ENCODE data around the gene ETHE1.
"Not testable (repeated sequence)": the region's sequence is repeated elsewhere in the genome, so short reads cannot be mapped to it uniquely, and the experiment has no call there.

Gene ETHE1

DNA sequence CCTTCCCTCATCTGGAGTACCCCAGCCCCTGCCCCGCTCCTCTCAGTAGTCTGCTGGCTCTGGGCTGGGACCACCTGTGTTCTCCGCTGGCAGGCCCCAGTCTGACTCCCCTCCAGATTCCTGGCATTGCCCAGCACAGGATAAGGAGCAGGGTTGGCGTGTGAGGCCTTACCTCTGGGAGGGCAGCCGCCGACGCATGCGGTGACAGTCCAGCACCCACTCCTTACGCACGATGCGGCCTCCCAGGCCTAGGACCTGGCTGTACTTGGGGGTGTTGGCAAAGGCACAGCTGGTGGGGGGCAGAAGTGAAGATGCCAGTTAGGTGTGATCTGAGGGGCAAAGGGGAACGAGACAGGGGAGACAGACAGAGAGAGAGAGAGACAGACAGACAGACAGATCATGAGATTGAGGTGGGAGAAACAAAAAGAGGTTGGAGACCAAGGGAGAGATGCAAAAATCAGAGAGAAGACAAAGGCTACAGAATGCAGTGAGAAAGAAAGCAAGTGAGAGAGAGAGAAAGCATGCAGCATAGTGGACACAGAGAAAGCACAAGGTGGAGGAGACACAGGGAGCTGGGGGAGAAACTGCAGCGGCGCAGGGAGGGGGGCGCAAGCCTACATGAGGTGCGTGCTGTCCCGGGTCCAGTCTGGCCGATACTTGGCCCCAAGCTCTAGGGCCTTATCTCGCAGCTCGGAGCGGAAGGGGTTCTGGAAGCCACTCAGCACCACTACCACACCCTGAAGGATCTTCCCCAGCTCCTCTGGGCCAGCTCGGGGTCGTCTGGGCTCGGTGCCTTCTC, 24.6 kb upstream of the ETHE1 start:
- no peak for DNase-seq (ENCODE audit: low read depth)

DNA sequence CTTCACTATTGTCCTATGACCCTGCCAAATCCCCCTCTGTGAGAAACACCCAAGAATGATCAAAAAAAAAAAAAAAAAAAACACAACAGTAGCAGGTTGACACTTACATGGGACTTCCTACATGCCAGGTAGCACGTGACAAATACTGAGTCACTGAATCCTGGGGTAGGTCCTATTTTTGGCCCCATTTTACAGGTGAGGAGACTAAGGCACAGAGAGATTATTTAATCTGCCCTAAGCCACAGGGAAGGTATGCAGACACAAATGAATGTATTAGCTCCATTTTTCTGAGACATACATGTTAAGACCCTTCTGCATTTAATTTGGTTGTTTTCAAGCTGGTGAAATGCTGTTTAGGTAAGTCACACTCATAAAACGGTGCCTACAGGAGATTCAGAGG, 21.7 kb upstream of the ETHE1 start:
- no peak for DNase-seq (ENCODE audit: low read depth)

DNA sequence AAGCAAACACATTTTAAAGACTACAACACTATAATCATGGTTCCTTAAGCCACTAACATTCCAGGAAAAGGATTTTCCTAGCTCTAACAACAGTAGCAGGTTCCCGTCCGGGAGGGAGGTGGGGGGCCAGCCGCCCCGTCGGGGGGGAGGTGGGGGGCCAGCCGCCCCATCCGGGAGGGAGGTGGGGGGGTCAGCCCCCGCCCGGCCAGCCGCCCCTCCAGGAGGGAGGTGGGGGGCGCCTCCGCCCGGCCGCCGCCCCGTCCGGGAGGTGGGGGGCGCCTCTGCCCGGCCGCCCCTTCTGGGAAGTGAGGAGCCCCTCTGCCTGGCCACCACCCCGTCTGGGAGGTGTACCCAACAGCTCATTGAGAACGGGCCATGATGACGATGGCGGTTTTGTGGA, 20.9 kb upstream of the ETHE1 start:
- not testable (repeated sequence) for DNase-seq (ENCODE audit: low read depth)

DNA sequence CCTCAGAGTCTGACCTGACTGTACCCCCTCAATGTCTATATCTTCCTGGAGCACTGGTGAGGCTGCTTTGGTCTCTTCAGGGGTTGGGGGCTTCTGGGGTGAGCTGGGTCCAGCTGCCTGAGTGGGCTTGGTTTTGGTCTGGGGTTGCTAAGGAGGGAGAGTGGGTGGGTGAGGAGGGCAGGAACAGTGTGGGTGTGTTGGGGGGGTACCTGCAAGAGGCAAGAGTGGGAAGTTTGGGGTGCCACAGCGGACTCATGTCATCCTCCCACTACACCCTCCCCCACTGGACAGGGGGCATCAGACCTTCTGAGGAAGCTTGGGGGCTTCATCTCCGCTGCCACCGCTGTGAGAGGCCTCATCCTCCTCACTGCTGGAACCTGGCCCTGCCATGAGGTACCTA, 19.6 kb upstream of the ETHE1 start:
- DNase-seq (ENCODE audit: low read depth): no peak

DNA sequence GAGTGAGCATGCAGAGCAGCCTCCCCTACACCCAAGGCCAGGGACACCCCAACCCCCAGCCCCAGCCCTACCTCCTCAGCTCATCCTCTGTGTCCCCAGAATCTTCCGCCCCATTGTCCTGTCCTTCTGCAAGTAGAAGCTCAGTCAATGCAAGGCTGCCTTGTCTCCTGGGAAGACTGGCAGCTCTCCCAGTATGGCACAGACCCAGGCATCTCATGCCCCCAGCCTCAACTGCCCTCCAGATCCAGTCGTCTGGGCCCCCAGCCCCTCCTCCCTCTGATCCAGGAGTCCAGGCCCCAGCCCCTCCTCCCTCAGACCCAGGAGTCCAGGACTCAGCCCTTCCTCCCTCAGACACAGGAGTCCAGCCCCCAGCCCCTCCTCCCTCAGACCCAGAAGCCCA, 19.0 kb upstream of the ETHE1 start:
- no peak for DNase-seq (ENCODE audit: low read depth)

DNA sequence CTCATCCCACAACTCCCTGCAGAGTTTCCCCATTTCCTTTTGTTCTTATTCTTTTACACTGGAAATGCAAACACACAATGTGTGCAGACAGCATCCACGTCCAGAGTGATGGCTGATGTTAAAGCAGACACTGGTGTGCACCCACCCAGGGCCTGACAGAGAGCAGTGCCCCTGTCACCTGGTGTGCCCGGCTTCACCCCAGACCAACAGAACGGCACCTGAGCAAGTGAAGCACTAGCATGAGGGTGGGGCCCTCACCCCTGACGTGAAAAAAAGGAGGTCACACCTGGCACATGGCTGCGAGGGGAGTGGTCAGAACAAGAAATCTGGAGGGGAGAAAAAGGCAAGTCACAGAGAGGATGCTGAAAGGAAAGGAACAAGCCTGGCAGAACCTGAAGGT, 18.3 kb upstream of the ETHE1 start:
- no peak for DNase-seq (ENCODE audit: low read depth)

DNA sequence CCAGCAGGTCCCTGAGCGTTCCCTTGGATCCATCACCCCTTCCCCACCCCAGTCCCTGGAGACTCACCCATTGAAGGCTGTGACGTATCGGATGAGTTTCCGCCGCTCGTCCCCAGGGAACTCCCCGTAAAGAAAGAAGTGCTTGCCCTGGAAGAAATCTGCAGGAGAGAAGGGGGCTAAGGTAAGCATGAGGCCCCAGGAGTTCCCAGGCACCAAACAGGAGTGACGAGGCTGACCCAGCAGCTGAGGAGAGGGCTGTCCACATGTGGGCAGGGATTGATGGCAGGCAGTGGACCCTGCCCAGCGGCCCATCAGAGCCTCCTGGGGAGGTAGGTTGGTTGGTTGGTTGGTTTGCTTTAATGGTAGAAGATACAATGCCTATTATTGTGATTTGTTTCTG, 17.1 kb upstream of the ETHE1 start:
- DNase-seq (ENCODE audit: low read depth): no peak

DNA sequence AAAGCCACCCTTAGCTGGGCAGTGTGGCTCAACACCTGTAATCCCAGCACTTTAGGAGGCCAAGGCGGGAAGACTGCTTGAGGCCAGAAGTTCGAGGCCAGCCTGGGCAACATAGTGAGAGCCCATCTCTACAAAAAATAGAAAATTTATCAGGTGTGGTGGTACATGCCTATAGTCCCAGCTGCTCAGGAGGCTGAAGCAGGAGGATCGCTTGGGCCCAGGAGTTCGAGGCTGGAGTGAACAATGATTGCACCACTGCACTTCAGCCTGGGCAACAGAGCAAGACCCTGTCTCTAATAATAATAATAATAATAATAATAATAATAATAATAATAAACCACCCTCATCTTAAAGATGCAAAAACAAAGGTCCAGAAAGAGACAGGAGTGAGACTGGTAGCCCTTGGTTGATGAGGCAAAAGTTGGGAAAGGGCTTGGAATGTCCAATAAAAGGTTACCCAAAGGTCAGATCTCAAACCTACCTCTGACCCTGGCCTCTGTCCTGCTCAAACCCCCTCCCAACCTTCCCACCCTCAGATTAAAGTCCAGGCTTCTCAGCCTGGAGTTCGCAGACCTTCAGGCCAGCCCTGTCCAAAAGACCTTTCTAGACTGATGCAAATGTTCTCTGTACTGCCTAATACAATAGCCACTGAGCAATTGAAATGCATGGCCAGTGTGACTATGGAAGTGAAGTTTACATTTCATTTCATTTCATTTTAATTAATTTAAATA, 15.1 kb upstream of the ETHE1 start:
- DNase-seq (ENCODE audit: low read depth): no peak

DNA sequence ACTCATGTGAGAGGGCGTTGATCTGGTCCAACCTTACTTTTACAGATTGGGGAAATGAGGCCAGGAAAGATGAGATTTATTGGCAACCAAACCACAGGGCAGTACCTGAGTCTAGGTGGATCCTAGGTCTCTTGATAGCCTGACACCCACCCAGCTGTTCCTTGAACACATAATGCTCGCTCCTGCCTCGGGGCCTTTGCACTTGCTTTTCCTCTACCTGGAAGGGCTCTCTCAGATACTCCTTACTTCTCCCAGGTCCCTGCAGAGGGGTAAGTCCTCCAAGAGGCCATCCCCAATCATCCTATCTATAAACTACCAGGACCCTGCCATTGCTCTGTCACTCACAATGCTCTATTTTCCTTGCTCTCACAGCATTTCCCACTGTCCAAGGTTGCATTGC, 13.4 kb upstream of the ETHE1 start:
- DNase-seq (ENCODE audit: low read depth): no peak

DNA sequence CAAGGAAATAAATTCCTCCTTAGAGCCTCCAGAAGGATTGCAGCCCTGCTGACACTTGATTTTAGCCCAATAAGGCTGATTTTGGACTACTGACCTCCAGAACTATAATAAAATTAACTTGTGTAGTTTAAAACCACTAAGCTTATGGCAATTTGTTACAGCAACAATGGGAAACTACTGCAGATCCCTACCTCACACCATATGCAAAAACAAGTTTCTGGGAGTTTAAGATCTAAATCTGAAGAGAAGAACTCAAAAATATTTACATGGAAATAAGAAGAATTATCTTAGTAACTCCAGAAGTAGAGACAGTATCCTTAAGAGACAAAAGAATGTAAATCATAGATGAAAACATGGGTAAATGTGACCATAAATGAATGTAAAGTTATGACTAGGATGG, 11.9 kb upstream of the ETHE1 start:
- no peak for DNase-seq (ENCODE audit: low read depth)

DNA sequence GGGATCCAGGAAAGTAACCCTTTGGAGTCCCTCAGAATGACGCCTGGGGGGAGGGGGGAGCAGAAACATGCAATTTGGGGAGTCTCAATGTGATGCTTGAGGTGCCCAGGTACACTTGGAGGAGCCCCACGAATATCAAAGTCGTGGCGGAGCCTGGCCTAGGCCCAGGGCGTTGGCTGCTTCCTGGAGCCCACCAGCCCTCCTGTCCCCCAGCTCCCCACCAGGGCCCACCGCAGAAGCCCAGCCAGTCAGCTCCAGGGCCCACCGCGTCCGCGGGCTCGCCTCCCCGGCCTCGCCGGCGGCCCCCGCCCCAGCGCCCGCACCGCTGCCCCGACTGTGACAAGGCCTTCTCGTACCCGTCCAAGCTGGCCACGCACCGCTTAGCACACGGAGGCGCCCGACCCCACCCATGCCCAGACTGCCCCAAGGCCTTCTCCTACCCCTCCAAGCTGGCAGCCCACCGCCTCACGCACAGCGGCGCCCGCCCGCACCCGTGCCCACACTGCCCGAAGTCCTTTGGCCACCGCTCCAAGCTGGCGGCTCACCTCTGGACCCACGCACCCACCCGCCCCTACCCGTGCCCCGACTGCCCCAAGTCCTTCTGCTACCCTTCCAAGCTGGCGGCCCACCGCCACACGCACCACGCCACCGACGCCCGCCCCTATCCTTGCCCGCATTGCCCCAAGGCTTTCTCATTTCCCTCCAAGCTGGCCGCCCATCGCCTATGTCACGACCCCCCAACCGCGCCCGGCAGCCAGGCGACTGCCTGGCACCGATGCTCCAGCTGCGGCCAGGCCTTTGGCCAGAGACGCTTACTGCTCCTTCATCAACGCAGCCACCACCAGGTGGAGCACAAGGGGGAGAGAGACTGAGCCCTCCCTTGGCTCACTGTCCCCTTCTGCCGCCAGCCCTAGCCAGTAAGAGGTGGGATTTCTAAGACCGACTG, 8.1 kb upstream of the ETHE1 start:
- DNase-seq (ENCODE audit: low read depth): no peak

DNA sequence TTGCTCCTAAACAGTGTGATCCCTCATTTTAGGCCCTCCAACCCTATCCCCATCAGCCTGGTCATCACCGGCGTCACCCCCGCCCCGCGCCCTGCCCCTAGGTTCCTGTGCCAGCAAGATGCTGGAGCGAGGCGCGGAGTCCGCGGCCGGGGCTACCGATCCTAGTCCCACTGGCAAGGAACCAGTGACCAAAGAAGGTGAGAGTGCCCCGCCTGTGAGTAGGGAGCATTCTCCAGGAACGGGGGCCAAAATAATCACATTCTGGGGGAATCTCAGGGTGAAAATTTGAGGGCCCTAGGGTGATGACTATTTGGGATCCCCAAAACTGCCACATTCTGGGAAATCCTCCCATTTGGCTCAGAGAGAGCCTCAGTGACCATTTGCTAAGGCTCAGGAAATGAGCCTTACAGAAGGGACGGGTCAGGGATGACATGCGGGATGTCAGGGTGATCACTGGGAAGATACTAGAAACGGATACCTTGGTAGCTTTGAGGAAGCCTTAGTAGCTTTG, 7.4 kb upstream of the ETHE1 start:
- DNase-seq (ENCODE audit: low read depth): no peak

DNA sequence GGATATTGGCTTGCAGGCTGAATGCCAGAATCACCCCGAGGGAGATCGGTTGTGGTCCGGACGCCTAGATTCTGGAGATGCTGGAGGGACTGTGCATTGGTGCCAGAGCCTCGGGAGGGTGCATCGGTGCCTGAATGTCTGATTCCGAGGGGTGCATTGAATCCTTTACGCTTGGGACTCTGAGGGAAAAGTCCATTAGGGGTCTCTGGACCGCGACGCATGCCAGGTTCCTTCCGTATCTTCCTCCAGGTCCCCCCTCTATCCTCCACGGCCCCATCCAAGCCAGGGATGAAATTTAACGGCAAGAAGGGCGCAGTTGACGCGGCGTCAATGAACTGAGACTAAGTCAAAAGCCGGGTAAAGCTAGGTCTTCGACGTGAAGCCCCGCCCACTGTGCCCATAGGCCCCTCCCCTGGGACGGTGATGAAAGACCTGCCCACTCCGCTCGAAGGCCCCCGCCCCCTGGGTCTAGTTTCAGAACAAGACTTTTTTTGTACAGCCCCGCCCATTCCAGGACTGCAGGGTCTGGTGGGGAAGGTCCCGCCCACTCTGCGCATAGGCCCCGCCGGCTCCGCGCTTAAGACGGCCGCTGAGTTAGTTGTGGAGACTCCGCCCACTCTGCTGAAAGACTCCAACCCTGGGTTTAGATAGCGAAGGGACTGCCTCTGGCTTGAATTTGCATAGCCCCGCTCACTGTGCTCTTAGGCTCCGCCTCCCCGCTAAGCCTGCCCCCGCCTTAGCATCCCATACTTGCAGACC, 6.7 kb upstream of the ETHE1 start:
- peak; percentile 100 for DNase-seq (ENCODE audit: low read depth)

DNA sequence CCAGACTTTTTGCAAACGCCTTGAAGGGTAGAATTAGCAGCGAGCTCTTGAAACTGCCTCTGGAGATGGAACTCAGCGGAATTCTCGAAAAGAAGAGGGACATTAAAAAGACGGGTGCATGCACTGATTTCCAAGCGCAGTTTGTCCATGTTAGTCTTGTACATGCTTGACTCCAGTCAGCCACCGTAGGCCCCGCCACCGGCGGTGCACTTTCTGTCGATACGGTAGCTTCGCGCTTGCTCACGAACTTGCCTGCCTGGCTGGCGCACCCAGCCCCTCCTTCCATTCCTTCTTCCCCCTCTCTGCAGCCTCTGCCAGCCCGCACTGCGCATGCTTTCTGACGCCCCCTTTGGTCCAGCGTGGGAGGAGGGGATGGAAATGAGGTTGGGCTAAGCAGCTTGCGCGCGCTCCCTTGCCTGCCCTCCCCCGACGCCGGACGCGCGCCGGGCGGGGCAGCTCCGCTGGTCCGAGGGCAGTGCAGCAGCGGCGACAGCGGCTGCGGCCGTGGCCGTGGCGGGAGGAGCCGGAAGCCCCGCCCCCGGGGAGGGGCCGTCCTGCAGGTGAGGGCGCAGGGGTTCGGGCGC, 6.1 kb upstream of the ETHE1 start, which contains the start of gene ZNF575:
Gene ZNF575, plus strand, starts transcription at position 227 of the 584 bp plus-strand sequence. CDS start 1,235 bp downstream, outside the sequence.
- peak; percentile 94 for DNase-seq (ENCODE audit: low read depth)

DNA sequence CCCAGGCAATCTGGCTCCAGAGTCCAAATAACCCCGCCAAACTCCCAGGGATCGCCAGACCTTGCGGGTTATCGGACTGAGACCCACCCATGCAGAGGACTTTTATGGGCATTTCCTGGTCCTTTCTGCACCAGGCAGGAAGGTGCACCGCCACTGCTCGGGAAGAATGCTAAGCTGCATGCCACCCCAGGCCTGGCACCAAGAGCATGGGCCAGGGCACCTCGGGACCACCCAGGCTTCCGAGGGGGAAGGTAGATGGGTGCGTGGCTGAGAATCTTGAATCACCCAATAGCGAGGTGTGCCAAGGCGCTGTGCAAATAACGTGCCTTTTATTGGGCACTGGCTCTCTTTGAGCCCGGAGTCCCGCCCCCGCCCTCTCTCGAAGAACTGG, 5.6 kb upstream of the ETHE1 start:
- no peak for DNase-seq (ENCODE audit: low read depth)

DNA sequence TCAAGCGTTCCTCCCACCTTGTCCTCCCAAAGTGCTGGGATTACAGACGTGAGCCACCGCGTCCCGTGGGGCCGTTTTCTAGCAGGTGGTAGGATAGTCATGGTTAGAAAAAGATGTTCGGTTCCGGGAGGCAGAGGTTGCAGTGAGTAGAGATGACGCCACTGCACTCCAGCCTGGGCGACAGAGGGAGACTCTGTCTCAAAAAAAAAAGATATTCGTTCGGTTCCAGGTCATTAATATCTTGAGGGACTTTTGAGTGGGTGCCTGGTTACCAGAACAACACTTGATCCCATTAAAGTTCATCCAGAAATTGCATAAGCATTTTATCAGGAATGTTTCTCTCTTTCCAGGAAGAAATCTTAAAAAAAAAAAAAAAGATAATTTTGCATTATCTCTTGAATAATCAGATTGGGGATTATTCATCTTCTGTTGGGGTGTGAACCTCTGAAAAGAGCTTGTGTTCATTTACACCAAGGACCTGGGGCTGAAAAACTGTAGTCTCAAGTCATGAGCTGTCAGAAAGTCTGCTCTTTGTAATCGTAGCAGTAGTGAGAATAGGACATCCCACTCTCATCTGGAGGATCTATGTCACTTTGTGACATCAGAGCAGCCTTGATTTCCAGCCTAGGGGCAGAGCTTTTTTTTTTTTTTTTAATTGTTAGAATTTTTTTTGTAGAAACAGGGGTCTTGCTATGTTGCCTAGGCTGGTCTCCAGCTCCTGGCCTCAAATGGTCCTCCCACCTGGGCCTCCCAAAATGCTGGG, 1.0 kb upstream of the ETHE1 start:
- no peak for DNase-seq (ENCODE audit: low read depth)

DNA sequence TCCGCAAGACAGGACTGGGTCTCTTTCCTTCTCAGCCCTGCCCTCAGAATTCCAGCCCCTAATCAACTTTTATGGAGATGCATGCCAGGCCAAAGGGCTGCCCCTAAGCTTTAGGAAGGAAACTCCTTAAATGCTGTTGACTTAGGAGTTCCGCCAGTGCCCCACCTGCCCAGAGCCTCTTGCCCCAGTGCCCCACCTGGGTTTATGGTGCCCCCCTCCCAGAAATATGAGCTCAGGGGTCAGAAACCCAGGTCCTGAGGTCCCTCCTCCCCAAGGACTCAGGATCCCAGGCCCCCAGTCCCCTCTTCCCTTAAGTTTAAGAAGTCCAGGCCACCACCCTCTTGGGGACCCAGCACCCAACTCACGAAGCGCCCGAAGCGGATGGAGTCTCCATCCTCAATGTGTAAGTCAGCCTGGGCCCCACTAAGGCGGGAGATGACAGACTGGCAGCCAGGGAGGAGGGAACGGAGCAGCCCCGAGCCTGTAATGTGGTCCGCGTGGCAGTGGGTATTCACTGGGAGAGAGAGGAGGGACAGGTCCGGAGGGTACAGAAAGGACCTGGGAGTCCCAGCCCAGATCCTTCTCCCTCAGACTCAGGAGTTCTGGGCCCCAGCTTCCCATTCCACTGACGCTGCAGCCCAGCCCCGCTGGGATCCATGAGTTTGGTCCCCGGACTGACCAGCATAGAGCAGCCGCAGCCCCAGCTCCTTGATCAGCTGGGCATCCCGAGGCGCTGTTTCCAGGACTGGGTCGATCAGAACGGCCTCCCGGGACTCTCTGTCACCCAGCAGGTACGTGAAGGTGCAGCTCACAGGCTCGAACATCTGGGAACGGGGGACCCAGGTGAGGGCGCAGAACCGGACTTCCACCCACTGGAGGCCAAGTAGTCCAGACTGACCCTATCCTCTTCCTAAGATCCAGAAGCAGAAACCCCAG, 897 bp downstream of the ETHE1 start:
- no peak for DNase-seq (ENCODE audit: low read depth)

DNA sequence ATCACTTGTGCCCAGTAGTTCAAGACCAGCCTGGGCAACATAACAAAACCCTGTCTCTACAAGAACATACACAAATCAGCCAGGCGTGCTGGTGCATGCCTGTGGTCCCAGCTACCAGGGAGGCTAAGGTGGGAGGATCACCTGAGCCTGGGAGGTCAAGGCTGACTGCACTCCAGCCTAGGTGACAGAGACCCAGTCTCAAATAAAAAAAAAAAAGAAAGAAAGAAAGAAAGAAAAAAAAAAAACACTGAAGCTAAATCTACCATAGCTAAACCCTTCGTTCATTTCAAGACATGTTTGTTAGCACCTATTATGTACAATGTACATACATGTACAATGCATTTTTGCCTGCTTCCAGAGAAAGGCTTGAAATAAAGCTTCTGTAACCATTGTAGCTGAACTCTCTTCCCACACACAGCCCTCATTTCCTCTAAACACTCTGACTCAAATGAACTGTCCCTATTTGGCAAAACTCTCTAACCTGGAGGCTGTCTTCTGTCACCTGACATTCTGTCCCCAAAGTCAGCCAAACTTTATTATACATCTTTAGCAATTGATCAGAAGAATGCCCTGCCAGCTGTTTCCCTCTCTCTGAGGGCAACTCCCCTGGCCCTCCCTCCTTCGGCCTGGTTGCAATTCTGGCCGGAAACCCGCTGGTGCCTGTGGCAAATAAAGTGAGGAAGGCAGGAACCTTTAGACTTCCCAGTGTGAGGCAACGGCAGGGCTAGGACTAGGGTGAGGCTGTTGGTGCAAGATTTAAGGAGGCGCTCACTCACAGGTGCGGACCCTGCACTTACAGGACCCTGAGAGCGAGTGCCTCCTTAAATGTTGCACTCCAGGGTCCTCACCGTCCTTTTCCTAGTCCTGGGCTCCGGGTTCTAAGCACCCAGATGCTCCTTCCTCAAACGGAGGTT, 1.8 kb downstream of the ETHE1 start:
- no peak for DNase-seq (ENCODE audit: low read depth)

Measured in fibroblast of the conjunctiva (primary cell).